ENCODE measurements around the gene AICDA. TPM values are rescaled to one million over a fixed set of nuclear protein-coding genes. Genes with fewer than 3 reads are reported as not detected.

Gene AICDA
- total RNA-seq, 1 experiment from 2014 or later, result 0.22 TPM

- Mint-ChIP-seq H3K36me3 (ENCODE audit: insufficient read depth in 1 of 3, low read depth in 3 of 3) (peaks cover 0 to 2% (median 0%) of the 10 kb centered on the region in 3 experiments; a peak in 1 of 7 replicates), H3K27me3 (ENCODE audit: low read depth) (no peaks in the 10 kb centered on the region), H3K9me3 (peaks cover 0 to 3% of the 10 kb centered on the region in 2 experiments; a peak in 1 of 5 replicates), H3K4me1 (peaks cover 14 to 26% of the 10 kb centered on the region in 2 experiments), H3K27ac (peak overlapping the region in 2 of 3 experiments; percentile 11 to 69; a peak in 2 of 7 replicates), H3K4me3 (no peak overlapping the region)
- no peaks in the 10 kb centered on the region for H3K79me1 ChIP-seq (ENCODE audit: insufficient read depth, low read depth, low read length, poor library complexity, severe bottlenecking)
- no peak overlapping the region for H3K27ac ChIP-seq (ENCODE audit: insufficient read length, low read depth, low read length)
- H3T11ph ChIP-seq (ENCODE audit: low read length), result no peak overlapping the region
- peaks cover 5% of the 10 kb centered on the region; the same call in 1 of the 2 replicates for H3K4me1 ChIP-seq (ENCODE audit: insufficient read depth, low read length)
- no peak overlapping the region for H2BK15ac ChIP-seq (ENCODE audit: low read depth, low read length)
- H2AFZ ChIP-seq (ENCODE audit: low read length), result peak overlapping the region; percentile 78
- no peak overlapping the region for H3K23ac ChIP-seq (ENCODE audit: insufficient read length, low read depth, low read length)
- H2AK5ac ChIP-seq (ENCODE audit: insufficient read length, low read length), result no peak overlapping the region
- H3K27me3 ChIP-seq (ENCODE audit: insufficient read depth, low read length), result no peaks in the 10 kb centered on the region
- no CpG with 5 or more reads among the region's 5 CpGs for WGBS (ENCODE audit: extremely low coverage, insufficient read length, low lambda C conversion rate)
- no peaks in the 10 kb centered on the region for H3K9me3 ChIP-seq (ENCODE audit: control insufficient read depth, low read depth, low read length)
- DNase-seq, result no peak
- no peak overlapping the region for H3K18ac ChIP-seq (ENCODE audit: insufficient read length, low read depth, low read length)
- no peaks in the 10 kb centered on the region for H3K79me2 ChIP-seq (ENCODE audit: insufficient read depth, low read length)
- no peak overlapping the region for H4K5ac ChIP-seq (ENCODE audit: insufficient read length, low read depth, low read length)
- H2BK20ac ChIP-seq (ENCODE audit: low read depth, low read length, poor library complexity, severe bottlenecking), result no peak overlapping the region
- H4K91ac ChIP-seq (ENCODE audit: insufficient read length, low read depth, low read length), result no peak overlapping the region
- H3K23me2 ChIP-seq (ENCODE audit: insufficient read length, low read depth, low read length, poor library complexity, severe bottlenecking), result no peaks in the 10 kb centered on the region
- H3K4ac ChIP-seq (ENCODE audit: low read depth, low read length), result no peak overlapping the region
- no peak overlapping the region for H2BK5ac ChIP-seq (ENCODE audit: insufficient read length, low read length)
- H3K14ac ChIP-seq (ENCODE audit: insufficient read depth, low read length), result no peak overlapping the region
- H2BK120ac ChIP-seq (ENCODE audit: low read depth, low read length, poor library complexity, severe bottlenecking), result no peak overlapping the region
- no peak for TF ChIP-seq CTCF (conservative IDR thresholded peaks at IDR 0.05)
- no peak overlapping the region for H3K9ac ChIP-seq (ENCODE audit: extremely low read depth, insufficient read length, low read length)
- H4K8ac ChIP-seq (replicated peaks; ENCODE audit: insufficient read length, low read depth, low read length), result no peak overlapping the region
- H4K20me1 ChIP-seq (ENCODE audit: control insufficient read depth, insufficient read depth, insufficient read length), result no peaks in the 10 kb centered on the region
- H3K4me2 ChIP-seq (ENCODE audit: insufficient read depth, insufficient read length, low read length), result no peak overlapping the region
- H2BK12ac ChIP-seq (ENCODE audit: insufficient read length, low read depth, low read length), result no peak overlapping the region
- H3K56ac ChIP-seq (ENCODE audit: insufficient read length, low read depth, low read length), result no peak overlapping the region
Measured at GRCh38 chr12:8644345-8645248, 31.9 kb upstream of the AICDA start.

All from H9 (cell line).